D721Med (cell line): ENCODE results near the gene SEMA4C.
"Not testable (repeated sequence)": the region's sequence is repeated elsewhere in the genome, so short reads cannot be mapped to it uniquely, and the experiment has no call there.

Experiments used
- DNase-seq: peaks from one replicate; pipeline ENCODE4 v3.0.0; 2011; ENCODE audit warnings: low spot score; ENCODE audit not compliant: insufficient read length
- FAIRE-seq: peaks from 2 replicates; lab custom pipeline; 2011; peaks lifted over from hg19 to GRCh38; lab: Jason Lieb, UNC
- CTCF ChIP-seq: IDR thresholded peaks from 2 replicates; pipeline ENCODE4 v1.5.1; 2012; ENCODE audit warnings: mild to moderate bottlenecking, control low read depth; ENCODE audit not compliant: insufficient read depth; ENCODE audit errors: missing control alignments

SEMA4C gene

GRCh38 chr2:96863575-96864342 is 6.1 kb downstream of the SEMA4C start:
- DNase-seq (no peak), FAIRE-seq (no peak)
- TF ChIP-seq CTCF = no peak

- not testable (repeated sequence) for DNase-seq
Measured at GRCh38 chr2:96863056-96863455, 6.8 kb downstream of the SEMA4C start.

GRCh38 chr2:96861074-96861473 is 8.8 kb downstream of the SEMA4C start:
- FAIRE-seq (no peak), DNase-seq (no peak)
- TF ChIP-seq CTCF = no peak

More at GRCh38 chr2:96863056-96863455, 6.8 kb downstream of the SEMA4C start:
- FAIRE-seq = not testable (repeated sequence)

GRCh38 chr2:96860065-96861029 is 9.5 kb downstream of the SEMA4C start:
- no peak for FAIRE-seq
- DNase-seq = no peak
- TF ChIP-seq CTCF = no peak

- DNase-seq = no peak
- no peak for TF ChIP-seq CTCF
- FAIRE-seq = no peak
Measured at GRCh38 chr2:96859681-96860064, 10.2 kb downstream of the SEMA4C start.

GRCh38 chr2:96859099-96859649 is 10.7 kb downstream of the SEMA4C start:
- DNase-seq (no peak), FAIRE-seq (no peak)
- TF ChIP-seq CTCF = no peak

GRCh38 chr2:96857667-96858372 is 12.1 kb downstream of the SEMA4C start, which contains the start of gene ANKRD39:
ANKRD39 (minus strand) TSS chr2:96858016; CDS start chr2:96857987, 29 bp downstream.
- FAIRE-seq (no peak), DNase-seq (peak; percentile 97)
- TF ChIP-seq CTCF = peak; percentile 80
